HG02642 (cell line): ENCODE data around the gene FAM120B.
"Not testable (repeated sequence)": the region's sequence is repeated elsewhere in the genome, so short reads cannot be mapped to it uniquely, and the experiment has no call there.

Source experiments
- ATAC-seq: cut with Tn5 transposase; IDR thresholded peaks from one replicate; pipeline ENCODE4 v1.9.1; 2021; ENCODE audit warnings: mild to moderate bottlenecking; ENCODE audit not compliant: unreplicated experiment, poor library complexity

Gene FAM120B

GRCh38 chr6:170345662-170346061 lies 39.1 kb downstream of the FAM120B start:
- ATAC-seq = no peak

- no peak for ATAC-seq
Observed at GRCh38 chr6:170346649-170347048, 40.1 kb downstream of the FAM120B start.

GRCh38 chr6:170347091-170347490 lies 40.5 kb downstream of the FAM120B start:
- peak; percentile 60 for ATAC-seq

GRCh38 chr6:170347975-170348374 lies 41.4 kb downstream of the FAM120B start:
- ATAC-seq = no peak

DNA sequence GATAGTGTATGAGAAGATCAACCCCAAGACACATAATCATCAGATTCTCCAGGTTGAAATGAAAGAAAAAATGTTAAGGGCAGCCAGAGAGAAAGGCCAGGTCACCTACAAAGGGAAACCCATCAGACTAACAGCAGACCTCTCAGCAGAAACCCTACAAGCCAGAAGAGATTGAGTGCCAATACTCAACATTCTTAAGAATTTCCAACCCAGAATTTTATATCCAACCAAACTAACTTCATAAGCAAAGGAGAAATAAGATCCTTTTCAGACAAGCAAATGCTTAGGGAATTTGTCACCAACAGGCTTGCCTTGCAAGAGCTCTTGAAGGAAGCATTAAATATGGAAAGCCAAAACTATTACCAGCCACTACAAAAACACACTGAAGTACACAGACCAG lies 44.9 kb downstream of the FAM120B start:
- ATAC-seq = not testable (repeated sequence)

- ATAC-seq = not testable (repeated sequence)
Observed at GRCh38 chr6:170355190-170355589, 48.6 kb downstream of the FAM120B start.

GRCh38 chr6:170355661-170356060 lies 49.1 kb downstream of the FAM120B start:
- no peak for ATAC-seq

- ATAC-seq = no peak
Observed at GRCh38 chr6:170357812-170358211, 51.3 kb downstream of the FAM120B start.

- ATAC-seq = no peak
Observed at GRCh38 chr6:170358496-170358895, 51.9 kb downstream of the FAM120B start.

DNA sequence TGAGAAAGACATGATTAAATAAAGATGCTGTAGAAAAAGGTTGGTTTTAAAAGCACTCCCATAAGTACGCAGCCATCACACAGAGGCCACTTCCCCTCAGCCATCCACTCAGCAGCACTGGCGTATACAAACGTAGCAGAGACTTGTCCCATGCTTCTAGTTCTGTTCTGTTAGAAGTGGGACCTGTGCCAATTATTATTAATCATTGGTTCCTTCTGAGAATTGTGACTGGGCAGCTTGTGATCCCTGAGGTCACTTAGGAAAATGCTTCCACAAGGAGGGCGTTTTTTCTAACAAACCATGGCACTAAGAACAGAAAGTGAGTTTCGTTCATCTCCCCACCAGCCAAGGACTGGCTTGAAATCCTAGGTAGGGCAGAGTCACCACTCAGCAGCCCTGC lies 53.9 kb downstream of the FAM120B start:
- no peak for ATAC-seq

- ATAC-seq = no peak
Observed at GRCh38 chr6:170361335-170361734, 54.8 kb downstream of the FAM120B start.

DNA sequence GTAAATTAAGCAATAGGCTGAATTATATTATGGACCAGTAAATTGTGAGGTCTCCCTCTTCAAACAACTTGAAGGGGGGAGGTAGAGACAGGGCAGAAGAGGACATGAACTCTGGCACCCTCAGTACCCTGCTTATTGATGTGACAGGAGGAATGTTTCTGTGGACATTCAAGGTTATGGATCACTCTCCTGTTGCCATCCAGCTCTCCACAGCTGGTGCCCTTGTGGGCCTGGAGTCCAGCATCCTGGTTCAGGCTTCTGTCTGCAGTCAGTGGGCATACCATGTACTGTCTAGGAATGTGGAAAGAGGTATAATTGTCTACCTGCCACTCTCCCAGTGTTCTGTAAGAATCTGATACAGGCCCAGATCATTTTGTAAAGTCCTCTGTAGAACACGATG lies 55.6 kb downstream of the FAM120B start:
- no peak for ATAC-seq

GRCh38 chr6:170363255-170363654 lies 56.7 kb downstream of the FAM120B start:
- no peak for ATAC-seq

DNA sequence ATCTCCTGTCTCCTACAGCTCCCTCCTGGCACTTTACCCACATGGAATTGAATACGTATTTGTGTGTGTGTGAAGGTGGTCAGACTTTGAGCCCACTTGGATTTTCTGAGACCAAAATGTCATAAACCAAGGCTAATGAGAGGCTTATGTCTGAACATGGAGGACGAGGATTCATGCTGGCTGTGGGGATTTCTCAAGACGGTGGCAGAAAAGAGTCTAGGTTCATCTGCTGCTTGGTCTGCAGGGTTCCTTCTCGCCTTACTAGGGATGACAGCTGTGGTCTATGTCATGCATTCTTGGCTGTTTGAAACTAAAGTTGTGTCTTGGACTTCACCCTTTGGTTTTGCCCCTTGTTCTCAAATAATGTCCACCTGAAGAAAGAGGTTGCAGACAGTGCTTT lies 58.6 kb downstream of the FAM120B start:
- ATAC-seq = no peak

- no peak for ATAC-seq
Observed at GRCh38 chr6:170365593-170365992, 59.0 kb downstream of the FAM120B start.

- ATAC-seq = no peak
Observed at GRCh38 chr6:170366248-170366960, 59.8 kb downstream of the FAM120B start.

- ATAC-seq = no peak
Observed at GRCh38 chr6:170367241-170367640, 60.7 kb downstream of the FAM120B start.

DNA sequence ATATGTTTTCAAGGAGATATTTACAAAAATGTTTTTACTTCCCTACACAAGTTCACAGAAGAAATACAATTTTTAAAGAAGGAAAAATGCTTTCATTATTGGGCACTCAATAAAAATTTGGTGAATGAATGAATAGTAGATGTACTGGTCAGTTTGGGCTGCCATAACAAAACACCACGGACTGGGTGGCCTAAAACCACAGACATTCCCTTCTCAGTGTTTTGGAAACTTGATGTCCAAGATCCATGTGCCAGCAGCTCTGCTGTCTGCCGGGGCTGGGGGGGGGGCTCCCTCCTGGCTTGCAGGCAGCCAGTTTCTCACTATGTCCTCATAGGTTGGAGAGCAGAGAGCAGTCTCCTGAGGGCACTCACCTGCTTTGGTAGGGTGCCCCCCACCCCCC lies 62.0 kb downstream of the FAM120B start:
- no peak for ATAC-seq

DNA sequence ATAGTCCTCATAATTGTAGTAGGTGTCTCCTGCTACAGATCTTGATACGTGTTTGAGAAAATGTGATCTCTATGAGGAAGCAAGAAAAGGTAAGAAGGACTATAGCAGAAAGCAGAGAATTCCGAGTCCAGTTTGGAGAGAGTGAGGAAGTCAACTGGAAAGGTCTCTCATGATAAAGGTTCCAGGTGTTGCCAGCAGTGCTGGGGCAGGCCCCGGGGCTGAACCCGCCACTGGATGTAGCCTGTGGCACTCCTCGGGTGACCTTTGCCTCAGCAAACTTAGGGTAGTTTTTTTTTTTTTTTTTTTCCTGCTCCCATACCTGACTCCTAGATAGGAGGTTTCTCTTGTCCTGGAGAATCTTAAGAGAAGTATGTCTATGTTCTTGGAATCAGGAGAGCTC lies 62.8 kb downstream of the FAM120B start:
- no peak for ATAC-seq

DNA sequence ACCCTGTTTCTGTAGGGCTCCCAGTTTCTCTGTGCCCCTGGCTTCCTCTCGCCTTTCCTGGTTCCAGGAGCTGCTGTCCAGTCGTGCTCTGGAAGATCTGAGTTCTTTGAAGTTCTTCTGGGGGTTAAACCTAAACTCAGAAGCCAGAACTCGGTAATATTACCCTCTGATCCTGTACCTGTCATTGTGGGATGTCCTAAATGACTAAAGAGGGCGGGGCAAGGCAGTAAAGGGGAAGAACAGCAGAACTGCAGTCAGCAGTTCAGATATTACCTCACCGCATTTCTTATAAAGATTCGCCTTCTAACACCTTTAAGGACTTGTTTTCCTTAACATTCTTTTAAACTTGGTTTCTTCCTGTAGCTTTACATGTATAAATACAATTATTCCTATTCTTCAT lies 63.9 kb downstream of the FAM120B start:
- no peak for ATAC-seq

- no peak for ATAC-seq
Observed at GRCh38 chr6:170371080-170371479, 64.5 kb downstream of the FAM120B start.

GRCh38 chr6:170371588-170371987 lies 65.0 kb downstream of the FAM120B start:
- no peak for ATAC-seq
